ENCODE results near the gene MSLN.
"Not testable (repeated sequence)": the region's sequence is repeated elsewhere in the genome, so short reads cannot be mapped to it uniquely, and the experiment has no call there.

Gene MSLN

GRCh38 chr16:734208-734980 lies 26.1 kb upstream of the MSLN start:
- DNase-seq (ENCODE audit: low spot score) (no peak), FAIRE-seq (no peak)

- DNase-seq (ENCODE audit: low spot score) (no peak), FAIRE-seq (no peak)
These were observed 25.3 kb upstream of the MSLN start for GRCh38 chr16:734981-735881.

- DNase-seq (ENCODE audit: low spot score) (no peak), FAIRE-seq (no peak)
These were observed 24.5 kb upstream of the MSLN start for GRCh38 chr16:735982-736453.

GRCh38 chr16:736936-737481 lies 23.5 kb upstream of the MSLN start:
- no peak for DNase-seq (ENCODE audit: low spot score)
- FAIRE-seq = no peak

- DNase-seq (ENCODE audit: low spot score) (no peak), FAIRE-seq (no peak)
These were observed 20.7 kb upstream of the MSLN start for GRCh38 chr16:739560-740458.

- FAIRE-seq (no peak), DNase-seq (ENCODE audit: low spot score) (no peak)
These were observed 20.1 kb upstream of the MSLN start for GRCh38 chr16:740459-740763.

- DNase-seq (ENCODE audit: low spot score) = peak; percentile 93
- peak; percentile 77 for FAIRE-seq
These were observed 19.6 kb upstream of the MSLN start, which contains the start of gene CIAO3 for GRCh38 chr16:740764-741505. Gene CIAO3, minus strand, starts transcription at chr16:740997. Its CDS starts 12 bp downstream, at chr16:740985.

- FAIRE-seq (no peak), DNase-seq (ENCODE audit: low spot score) (no peak)
These were observed 18.4 kb upstream of the MSLN start for GRCh38 chr16:741986-742629.

GRCh38 chr16:742894-743293 lies 17.6 kb upstream of the MSLN start:
- not testable (repeated sequence) for FAIRE-seq; DNase-seq (ENCODE audit: low spot score)

GRCh38 chr16:743794-744500 lies 16.6 kb upstream of the MSLN start:
- FAIRE-seq (no peak), DNase-seq (ENCODE audit: low spot score) (no peak)

GRCh38 chr16:745739-746138 lies 14.8 kb upstream of the MSLN start:
- peak; percentile 9 for FAIRE-seq

GRCh38 chr16:746637-747036 lies 13.9 kb upstream of the MSLN start:
- FAIRE-seq = no peak
- DNase-seq (ENCODE audit: low spot score) = no peak

More at GRCh38 chr16:745739-746138, 14.8 kb upstream of the MSLN start:
- peak; percentile 68 for DNase-seq (ENCODE audit: low spot score)

GRCh38 chr16:747978-748746 lies 12.4 kb upstream of the MSLN start:
- no peak for FAIRE-seq
- DNase-seq (ENCODE audit: low spot score) = no peak

- no peak for FAIRE-seq
- DNase-seq (ENCODE audit: low spot score) = no peak
These were observed 11.5 kb upstream of the MSLN start for GRCh38 chr16:749010-749409.

- DNase-seq (ENCODE audit: low spot score) (no peak), FAIRE-seq (no peak)
These were observed 10.0 kb upstream of the MSLN start for GRCh38 chr16:750485-750884.

GRCh38 chr16:751152-752006 lies 9.2 kb upstream of the MSLN start:
- FAIRE-seq (no peak), DNase-seq (ENCODE audit: low spot score) (no peak)

GRCh38 chr16:752007-752312 lies 8.6 kb upstream of the MSLN start:
- FAIRE-seq = no peak
- DNase-seq (ENCODE audit: low spot score) = no peak

Measured in urothelium cell line (cell line).